ENCODE data around the gene AUTS2.

The AUTS2 gene

DNA sequence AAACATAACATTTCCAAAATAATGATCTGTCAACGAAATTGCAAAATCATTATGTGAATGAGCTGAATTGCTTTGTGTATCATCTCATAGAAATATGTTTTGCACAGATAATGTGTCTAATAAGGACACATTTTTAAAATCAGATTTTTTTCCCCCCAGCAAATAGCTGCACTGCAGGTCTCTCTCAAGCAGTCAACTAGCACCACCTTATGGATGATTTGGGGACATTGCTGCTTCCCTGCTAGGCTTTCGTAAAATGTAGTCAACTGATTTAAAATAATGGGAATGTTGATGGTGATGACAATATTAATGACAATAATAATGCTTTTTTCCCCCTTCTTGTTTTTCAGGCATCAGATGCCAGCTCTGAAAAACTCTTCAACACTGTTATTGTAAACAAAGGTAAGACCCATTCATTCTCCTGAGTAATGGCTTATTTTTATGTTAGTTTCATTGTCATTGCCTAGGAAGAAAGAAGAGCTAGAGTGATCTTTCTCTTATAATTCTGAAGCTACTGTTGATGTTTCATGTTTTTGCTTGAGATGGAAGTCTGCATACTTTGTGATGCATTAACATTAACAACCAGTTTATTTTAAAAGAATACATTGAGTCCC is 1100.1 kb downstream of the AUTS2 start:
- H3K4me3 ChIP-seq (ENCODE audit: insufficient read depth, low read length, poor library complexity, severe bottlenecking), result no peak overlapping the region
- 0 out of 2 replicates have a peak, but pooled peaks cover 6% of the 10 kb centered on the region for H4K20me1 ChIP-seq (ENCODE audit: low read depth, low read length)

DNA sequence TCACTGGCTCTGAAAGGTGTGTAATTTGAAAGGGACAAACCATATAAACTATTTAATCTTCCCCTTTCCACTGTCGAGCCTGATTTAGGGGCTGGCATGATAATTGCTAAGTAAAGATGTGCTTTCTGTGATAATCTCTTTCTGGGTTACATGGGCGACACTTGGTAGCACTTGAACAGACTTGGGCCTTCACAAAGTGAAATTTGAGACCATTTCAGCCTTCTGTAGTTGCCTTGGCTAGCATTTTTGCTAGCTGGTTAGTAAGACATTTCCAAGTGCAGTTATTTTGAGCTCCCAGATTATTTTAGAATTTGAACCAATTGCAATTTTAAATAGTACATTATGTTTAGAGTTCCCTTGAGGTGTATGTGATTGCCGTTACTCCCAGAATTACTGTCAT is 1101.0 kb downstream of the AUTS2 start:
- 0 out of 2 replicates have a peak, but pooled peaks cover 8% of the 10 kb centered on the region for H3F3A ChIP-seq (ENCODE audit: insufficient read depth)
- H3K27ac ChIP-seq (ENCODE audit: low read depth, low read length), result no peak overlapping the region
- no peaks in the 10 kb centered on the region for H3K9me2 ChIP-seq (replicated peaks; ENCODE audit: insufficient read depth, low read length)
- TF ChIP-seq EZH2phosphoT487 (conservative IDR thresholded peaks at IDR 0.05; ENCODE audit: low read length), result no peak
- TF ChIP-seq, protein P1, sequence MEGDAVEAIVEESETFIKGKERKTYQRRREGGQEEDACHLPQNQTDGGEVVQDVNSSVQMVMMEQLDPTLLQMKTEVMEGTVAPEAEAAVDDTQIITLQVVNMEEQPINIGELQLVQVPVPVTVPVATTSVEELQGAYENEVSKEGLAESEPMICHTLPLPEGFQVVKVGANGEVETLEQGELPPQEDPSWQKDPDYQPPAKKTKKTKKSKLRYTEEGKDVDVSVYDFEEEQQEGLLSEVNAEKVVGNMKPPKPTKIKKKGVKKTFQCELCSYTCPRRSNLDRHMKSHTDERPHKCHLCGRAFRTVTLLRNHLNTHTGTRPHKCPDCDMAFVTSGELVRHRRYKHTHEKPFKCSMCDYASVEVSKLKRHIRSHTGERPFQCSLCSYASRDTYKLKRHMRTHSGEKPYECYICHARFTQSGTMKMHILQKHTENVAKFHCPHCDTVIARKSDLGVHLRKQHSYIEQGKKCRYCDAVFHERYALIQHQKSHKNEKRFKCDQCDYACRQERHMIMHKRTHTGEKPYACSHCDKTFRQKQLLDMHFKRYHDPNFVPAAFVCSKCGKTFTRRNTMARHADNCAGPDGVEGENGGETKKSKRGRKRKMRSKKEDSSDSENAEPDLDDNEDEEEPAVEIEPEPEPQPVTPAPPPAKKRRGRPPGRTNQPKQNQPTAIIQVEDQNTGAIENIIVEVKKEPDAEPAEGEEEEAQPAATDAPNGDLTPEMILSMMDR (IDR thresholded peaks at IDR 0.05; ENCODE audit: insufficient read depth, low read length, poor library complexity, severe bottlenecking), result no peak
- H3K4me3 ChIP-seq (ENCODE audit: insufficient read depth, low read length, poor library complexity, severe bottlenecking), result no peak overlapping the region
- H3K36me3 ChIP-seq (ENCODE audit: low read length), result no peaks in the 10 kb centered on the region
- 0 out of 2 replicates have a peak, but pooled peaks cover 6% of the 10 kb centered on the region for H4K20me1 ChIP-seq (ENCODE audit: low read depth, low read length)
- no peak overlapping the region for H2AFZ ChIP-seq (ENCODE audit: low read depth, low read length, severe bottlenecking)
- no peaks in the 10 kb centered on the region for H3K27me3 ChIP-seq (ENCODE audit: low read length)
- no peaks in the 10 kb centered on the region for H3K9me3 ChIP-seq (ENCODE audit: insufficient read depth, low read length)
- no peak overlapping the region for H3K4me2 ChIP-seq (ENCODE audit: low read depth, low read length, poor library complexity, severe bottlenecking)
- H3K79me2 ChIP-seq (ENCODE audit: insufficient read depth, low read length), result no peaks in the 10 kb centered on the region
- no peak overlapping the region for H3K9ac ChIP-seq (ENCODE audit: low read length)

More for the DNA sequence above, 1100.1 kb downstream of the AUTS2 start:
- no peak overlapping the region for H3K27ac ChIP-seq (ENCODE audit: low read depth, low read length)
- H3K9me2 ChIP-seq (replicated peaks; ENCODE audit: insufficient read depth, low read length), result no peaks in the 10 kb centered on the region
- H3K79me2 ChIP-seq (ENCODE audit: insufficient read depth, low read length), result no peaks in the 10 kb centered on the region
- no peak overlapping the region for H3K9ac ChIP-seq (ENCODE audit: low read length)
- no peaks in the 10 kb centered on the region for H3K36me3 ChIP-seq (ENCODE audit: low read length)
- TF ChIP-seq, protein P1 (IDR thresholded peaks at IDR 0.05; ENCODE audit: insufficient read depth, low read length, poor library complexity, severe bottlenecking), result peak; percentile 96
- TF ChIP-seq EZH2phosphoT487 (conservative IDR thresholded peaks at IDR 0.05; ENCODE audit: low read length), result no peak
- no peaks in the 10 kb centered on the region for H3K9me3 ChIP-seq (ENCODE audit: insufficient read depth, low read length)
- no peaks in the 10 kb centered on the region for H3K27me3 ChIP-seq (ENCODE audit: low read length)
- H2AFZ ChIP-seq (ENCODE audit: low read depth, low read length, severe bottlenecking), result no peak overlapping the region
- H3F3A ChIP-seq (ENCODE audit: insufficient read depth), result 0 out of 2 replicates have a peak, but pooled peaks cover 8% of the 10 kb centered on the region
- no peak overlapping the region for H3K4me2 ChIP-seq (ENCODE audit: low read depth, low read length, poor library complexity, severe bottlenecking)

DNA sequence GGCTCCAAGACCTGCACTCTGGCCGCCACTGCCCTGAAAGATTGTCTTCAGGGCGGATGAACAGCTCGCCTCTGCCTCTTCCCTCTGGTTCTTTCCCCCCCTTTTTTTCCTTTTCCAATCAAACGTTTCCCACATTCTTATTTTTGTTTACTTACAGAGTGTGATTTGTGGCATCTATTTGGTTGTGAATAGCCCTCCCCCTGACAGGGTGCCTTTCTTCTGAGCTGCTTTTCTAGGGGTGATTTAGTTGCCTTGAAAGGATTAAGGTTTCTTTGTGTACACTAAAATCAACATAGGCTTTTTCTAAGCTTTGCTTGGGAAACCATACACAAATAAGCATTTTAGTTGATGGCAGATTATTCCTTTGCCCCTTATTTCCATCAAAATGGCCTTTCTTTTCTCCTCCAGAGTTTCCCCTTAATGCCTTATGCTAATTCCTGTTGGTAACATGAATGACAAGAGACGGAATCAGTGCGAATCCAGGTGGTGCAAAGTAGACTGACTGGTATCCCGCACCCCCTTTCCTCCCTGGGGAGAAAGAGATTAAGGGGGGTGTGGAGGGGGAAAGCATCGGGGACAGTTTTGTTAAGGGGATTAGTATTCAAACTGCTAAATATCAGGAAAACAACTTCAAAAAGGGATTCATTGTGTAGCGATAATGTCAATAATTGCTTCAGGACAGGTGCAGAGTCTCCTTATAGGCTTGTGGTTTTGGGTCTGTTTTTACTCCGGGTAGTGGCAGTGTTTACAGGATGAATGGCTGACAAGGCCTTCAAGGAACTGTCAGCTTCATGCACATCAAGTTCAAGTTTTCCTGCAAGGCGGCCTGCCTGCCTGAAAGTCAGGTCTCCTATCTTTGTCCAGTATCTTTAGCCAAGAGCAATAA is 1102.0 kb downstream of the AUTS2 start:
- Histone ChIP-seq H3K27me3 (ENCODE audit: low read length) (no peaks in the 10 kb centered on the region), H3F3A (ENCODE audit: insufficient read depth) (0 out of 2 replicates have a peak, but pooled peaks cover 8% of the 10 kb centered on the region), H3K9me3 (ENCODE audit: insufficient read depth, low read length) (no peaks in the 10 kb centered on the region), H3K79me2 (ENCODE audit: insufficient read depth, low read length) (no peaks in the 10 kb centered on the region), H3K9ac (ENCODE audit: low read length) (no peak overlapping the region), H3K4me3 (ENCODE audit: insufficient read depth, low read length, poor library complexity, severe bottlenecking) (no peak overlapping the region), H3K36me3 (ENCODE audit: low read length) (no peaks in the 10 kb centered on the region), H2AFZ (ENCODE audit: low read depth, low read length, severe bottlenecking) (no peak overlapping the region), H3K9me2 (replicated peaks; ENCODE audit: insufficient read depth, low read length) (no peaks in the 10 kb centered on the region), H3K27ac (ENCODE audit: low read depth, low read length) (no peak overlapping the region), H4K20me1 (ENCODE audit: low read depth, low read length) (0 out of 2 replicates have a peak, but pooled peaks cover 6% of the 10 kb centered on the region), H3K4me2 (ENCODE audit: low read depth, low read length, poor library complexity, severe bottlenecking) (no peak overlapping the region)
- TF ChIP-seq, protein P1 (IDR thresholded peaks at IDR 0.05; ENCODE audit: insufficient read depth, low read length, poor library complexity, severe bottlenecking), result no peak
- no peak for TF ChIP-seq EZH2phosphoT487 (conservative IDR thresholded peaks at IDR 0.05; ENCODE audit: low read length)

All from SU-DHL-6 (cell line).